ENCODE data around the gene VEGFD.

Gene VEGFD

DNA sequence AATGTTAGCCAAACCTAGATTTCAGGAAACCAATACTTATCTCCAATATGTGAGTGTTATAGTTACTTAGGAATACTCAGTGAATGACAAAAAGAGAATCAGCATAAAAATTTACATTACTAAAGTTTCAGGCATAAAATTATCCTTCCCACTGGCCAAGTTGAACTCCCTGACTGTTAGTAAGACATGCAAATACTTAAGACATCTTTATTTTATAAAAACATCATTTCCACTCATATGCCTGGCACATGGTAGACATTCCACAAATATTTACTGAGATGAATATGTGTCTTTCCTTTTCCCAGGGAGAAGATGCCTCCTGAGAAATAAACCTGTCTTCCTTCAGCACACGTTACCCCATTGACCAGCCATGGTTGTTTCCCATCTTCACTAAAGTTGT lies 7.3 kb downstream of the VEGFD start:
- CTCF ChIA-PET = no interaction called here
- POLR2A ChIA-PET = no interaction called here
- no peak for DNase-seq (ENCODE audit: extremely low spot score)
- TF ChIP-seq TARDBP (IDR thresholded peaks at IDR 0.05) (no peak), BHLHE40 (IDR thresholded peaks at IDR 0.05; ENCODE audit: borderline replicate concordance) (no peak), L3MBTL2 (conservative IDR thresholded peaks at IDR 0.05) (no peak), CTBP1 (IDR thresholded peaks at IDR 0.05; ENCODE audit: borderline replicate concordance) (no peak), LEF1 (IDR thresholded peaks at IDR 0.05; ENCODE audit: borderline replicate concordance) (no peak), NFRKB (IDR thresholded peaks at IDR 0.05) (no peak), SP1 (IDR thresholded peaks at IDR 0.05) (no peak), FOXM1 (IDR thresholded peaks at IDR 0.05; ENCODE audit: borderline replicate concordance) (no peak)
- TF ChIP-seq, protein P1, sequence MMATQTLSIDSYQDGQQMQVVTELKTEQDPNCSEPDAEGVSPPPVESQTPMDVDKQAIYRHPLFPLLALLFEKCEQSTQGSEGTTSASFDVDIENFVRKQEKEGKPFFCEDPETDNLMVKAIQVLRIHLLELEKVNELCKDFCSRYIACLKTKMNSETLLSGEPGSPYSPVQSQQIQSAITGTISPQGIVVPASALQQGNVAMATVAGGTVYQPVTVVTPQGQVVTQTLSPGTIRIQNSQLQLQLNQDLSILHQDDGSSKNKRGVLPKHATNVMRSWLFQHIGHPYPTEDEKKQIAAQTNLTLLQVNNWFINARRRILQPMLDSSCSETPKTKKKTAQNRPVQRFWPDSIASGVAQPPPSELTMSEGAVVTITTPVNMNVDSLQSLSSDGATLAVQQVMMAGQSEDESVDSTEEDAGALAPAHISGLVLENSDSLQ (IDR thresholded peaks at IDR 0.05) = no peak

DNA sequence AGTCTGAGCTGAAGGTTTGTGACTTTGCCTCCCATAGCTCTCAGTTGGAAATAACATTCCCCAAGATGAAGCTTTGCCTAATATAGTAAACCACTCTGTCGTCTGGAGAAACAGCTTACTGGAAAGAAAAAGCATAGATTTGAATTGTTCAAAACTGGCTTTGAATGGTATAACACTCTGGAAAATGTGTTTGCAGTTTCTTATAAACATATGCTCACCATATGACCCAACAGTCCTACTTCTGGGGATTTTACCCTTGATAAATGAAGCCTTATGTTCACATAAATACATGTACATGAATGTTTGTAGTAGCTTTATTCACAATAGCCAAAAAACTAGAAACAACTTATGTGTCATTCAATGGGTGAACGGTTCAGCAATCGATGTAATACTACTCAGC lies 10.2 kb downstream of the VEGFD start:
- no peak for DNase-seq (ENCODE audit: extremely low spot score)
- TF ChIP-seq FOXA1 (IDR thresholded peaks at IDR 0.05) (no peak), SUZ12 (IDR thresholded peaks at IDR 0.05) (no peak), LEF1 (IDR thresholded peaks at IDR 0.05; ENCODE audit: borderline replicate concordance) (no peak), NFRKB (IDR thresholded peaks at IDR 0.05) (no peak), BHLHE40 (IDR thresholded peaks at IDR 0.05; ENCODE audit: borderline replicate concordance) (no peak), SP1 (IDR thresholded peaks at IDR 0.05) (no peak), ARNT (IDR thresholded peaks at IDR 0.05) (no peak), HDGF (IDR thresholded peaks at IDR 0.05; ENCODE audit: borderline replicate concordance) (no peak)
- POLR2A ChIA-PET = no interaction called here
- CTCF ChIA-PET = interaction anchor here (0.7 to 1.4 kb wide), 3 partner anchors 9 to 16 kb away, joined by 3 to 5 read pairs (median 3); partner anchors contain the start of gene VEGFD

- TF ChIP-seq SUZ12 (IDR thresholded peaks at IDR 0.05) (no peak), L3MBTL2 (conservative IDR thresholded peaks at IDR 0.05) (no peak)
- POLR2A ChIA-PET = no interaction called here
- DNase-seq (ENCODE audit: extremely low spot score) = no peak
- CTCF ChIA-PET = no interaction called here
These were observed 17.5 kb downstream of the VEGFD start for GRCh38 chrX:15366506-15367352.

GRCh38 chrX:15359701-15360100 lies 24.5 kb downstream of the VEGFD start:
- CTCF ChIA-PET = interaction anchor here (0.5 kb wide), 1 partner anchor 399 kb away, joined by 4 read pairs; no protein-coding TSS in a partner anchor
- POLR2A ChIA-PET = no interaction called here
- TF ChIP-seq FOXA1 (IDR thresholded peaks at IDR 0.05) (no peak), SP1 (IDR thresholded peaks at IDR 0.05) (no peak), NFRKB (IDR thresholded peaks at IDR 0.05) (no peak), TARDBP (IDR thresholded peaks at IDR 0.05) (no peak), HDGF (IDR thresholded peaks at IDR 0.05; ENCODE audit: borderline replicate concordance) (no peak), L3MBTL2 (conservative IDR thresholded peaks at IDR 0.05) (no peak)
- no peak for DNase-seq (ENCODE audit: extremely low spot score)

- POLR2A ChIA-PET = no interaction called here
- no peak for TF ChIP-seq CTBP1 (IDR thresholded peaks at IDR 0.05; ENCODE audit: borderline replicate concordance)
- TF ChIP-seq SP1 (IDR thresholded peaks at IDR 0.05) = no peak
- TF ChIP-seq SUZ12 (IDR thresholded peaks at IDR 0.05) = no peak
- TF ChIP-seq HDGF (IDR thresholded peaks at IDR 0.05; ENCODE audit: borderline replicate concordance) = no peak
- no peak for TF ChIP-seq FOXA1 (IDR thresholded peaks at IDR 0.05)
- TF ChIP-seq FOXK2 (IDR thresholded peaks at IDR 0.05) = no peak
- TF ChIP-seq, protein P1 (IDR thresholded peaks at IDR 0.05) = no peak
- no peak for TF ChIP-seq LEF1 (IDR thresholded peaks at IDR 0.05; ENCODE audit: borderline replicate concordance)
- no peak for TF ChIP-seq ZNF384 (IDR thresholded peaks at IDR 0.05)
- no peak for TF ChIP-seq ELF4 (IDR thresholded peaks at IDR 0.05)
- no peak for TF ChIP-seq NFRKB (IDR thresholded peaks at IDR 0.05)
- no peak for TF ChIP-seq TARDBP (IDR thresholded peaks at IDR 0.05)
- no peak for TF ChIP-seq FOXM1 (IDR thresholded peaks at IDR 0.05; ENCODE audit: borderline replicate concordance)
- no peak for TF ChIP-seq BHLHE40 (IDR thresholded peaks at IDR 0.05; ENCODE audit: borderline replicate concordance)
- TF ChIP-seq ARNT (IDR thresholded peaks at IDR 0.05) = no peak
- no peak for TF ChIP-seq L3MBTL2 (conservative IDR thresholded peaks at IDR 0.05)
- no peak for DNase-seq (ENCODE audit: extremely low spot score)
- CTCF ChIA-PET = no interaction called here
These were observed 25.7 kb downstream of the VEGFD start for GRCh38 chrX:15358533-15358932.

DNA sequence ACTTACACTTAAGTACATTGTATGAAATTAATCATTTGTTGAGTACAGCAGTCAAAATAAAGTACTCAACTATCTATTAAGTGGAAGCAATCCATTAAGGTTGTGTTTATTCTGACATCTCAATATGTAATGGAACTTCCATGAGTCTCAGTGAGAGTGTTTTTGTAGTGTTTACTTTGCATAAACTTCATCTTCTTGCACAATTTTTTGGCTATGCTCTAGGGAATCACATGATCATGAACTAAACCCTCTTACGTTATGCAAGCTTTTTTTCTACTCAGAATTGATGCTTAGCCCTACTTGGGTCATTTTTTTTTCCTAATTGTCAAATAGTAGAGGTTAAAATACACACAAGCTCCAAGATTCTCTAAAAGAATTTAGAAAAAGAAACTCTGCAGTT lies 27.8 kb downstream of the VEGFD start:
- ChIA-PET CTCF (no interaction called here), POLR2A (no interaction called here)
- no peak for DNase-seq (ENCODE audit: extremely low spot score)
- TF ChIP-seq L3MBTL2 (conservative IDR thresholded peaks at IDR 0.05) (no peak), SUZ12 (IDR thresholded peaks at IDR 0.05) (no peak), FOXA1 (IDR thresholded peaks at IDR 0.05) (no peak), ELF4 (IDR thresholded peaks at IDR 0.05) (no peak), CTBP1 (IDR thresholded peaks at IDR 0.05; ENCODE audit: borderline replicate concordance) (no peak), ZNF384 (IDR thresholded peaks at IDR 0.05) (no peak), TARDBP (IDR thresholded peaks at IDR 0.05) (no peak), SP1 (IDR thresholded peaks at IDR 0.05) (no peak), HDGF (IDR thresholded peaks at IDR 0.05; ENCODE audit: borderline replicate concordance) (no peak), LEF1 (IDR thresholded peaks at IDR 0.05; ENCODE audit: borderline replicate concordance) (no peak), ARNT (IDR thresholded peaks at IDR 0.05) (no peak), BHLHE40 (IDR thresholded peaks at IDR 0.05; ENCODE audit: borderline replicate concordance) (no peak), FOXK2 (IDR thresholded peaks at IDR 0.05) (no peak)
- TF ChIP-seq, protein P1 (IDR thresholded peaks at IDR 0.05) = no peak
